HepG2 (cell line): ENCODE results near the gene IGFBP6. TPM values are rescaled to one million over a fixed set of nuclear protein-coding genes. Genes with fewer than 3 reads are reported as not detected.

Experiments used
- ADNP ChIP-seq: sonication (generic); formaldehyde crosslinking; IDR thresholded peaks from 2 replicates; pipeline ENCODE4 v1.4.0; 2020; ENCODE audit warnings: missing genetic modification reagents
- DPF2 ChIP-seq: sonication (generic); formaldehyde crosslinking; IDR thresholded peaks from 2 replicates; pipeline ENCODE4 v1.4.0; 2020; ENCODE audit warnings: mild to moderate bottlenecking, low read depth, missing genetic modification reagents, borderline replicate concordance
- EP300 ChIP-seq, 3 experiments: sonication (generic) in 1 of 3; formaldehyde crosslinking in 1 of 3; IDR thresholded peaks; 2 replicates each; pipeline versions ENCODE4 v1.5.1 to v1.6.1; 2011 to 2020; ENCODE audit warnings: low read depth in 2 of 3, low read length in 2 of 3, borderline replicate concordance in 1 of 3, improper control_type of control experiment in 1 of 3, mild to moderate bottlenecking in 1 of 3, missing genetic modification reagents in 1 of 3, moderate library complexity in 1 of 3
- JARID2 ChIP-seq: sonication (generic); formaldehyde crosslinking; IDR thresholded peaks from 2 replicates; pipeline ENCODE4 v1.8.1; 2023; ENCODE audit warnings: missing genetic modification reagents, inconsistent platforms; ENCODE audit not compliant: insufficient replicate concordance
- NAIF1 ChIP-seq: sonication (generic); formaldehyde crosslinking; IDR thresholded peaks from 2 replicates; pipeline ENCODE4 v1.5.0; 2020; ENCODE audit warnings: mild to moderate bottlenecking, missing genetic modification reagents, borderline replicate concordance
- SMC3 ChIP-seq: IDR thresholded peaks from 2 replicates; pipeline ENCODE4 v1.6.1; 2011; ENCODE audit warnings: low read length, improper control_type of control experiment
- TBX3 ChIP-seq: fragments of 450-650 bp; IDR thresholded peaks from 2 replicates; pipeline ENCODE4 v1.6.1; 2017; ENCODE audit warnings: antibody characterized with exemption, mild to moderate bottlenecking, inconsistent platforms, borderline replicate concordance
- TOPORS ChIP-seq: sonication (generic); formaldehyde crosslinking; IDR thresholded peaks from 2 replicates; pipeline ENCODE4 v1.8.0; 2023; ENCODE audit warnings: mild to moderate bottlenecking, missing genetic modification reagents
- ZBTB7B ChIP-seq: sonication (generic); formaldehyde crosslinking; IDR thresholded peaks from 2 replicates; pipeline ENCODE4 v1.4.0; 2020; ENCODE audit warnings: missing genetic modification reagents
- ZNF101 ChIP-seq: sonication (generic); formaldehyde crosslinking; IDR thresholded peaks from 2 replicates; pipeline ENCODE4 v1.4.0; 2020; ENCODE audit warnings: mild to moderate bottlenecking, low read depth, missing genetic modification reagents, borderline replicate concordance
- ZNF672 ChIP-seq: sonication (generic); formaldehyde crosslinking; IDR thresholded peaks from 2 replicates; pipeline ENCODE4 v1.8.1; 2022; ENCODE audit warnings: missing genetic modification reagents
- ZNF746 ChIP-seq: sonication (generic); formaldehyde crosslinking; IDR thresholded peaks from 2 replicates; pipeline ENCODE4 v1.8.0; 2022; ENCODE audit warnings: mild to moderate bottlenecking, missing genetic modification reagents
- ZNF788 ChIP-seq: sonication (generic); formaldehyde crosslinking; IDR thresholded peaks from 2 replicates; pipeline ENCODE4 v1.5.0; 2020; ENCODE audit warnings: mild to moderate bottlenecking, missing genetic modification reagents, borderline replicate concordance
- ZSCAN21 ChIP-seq: sonication (generic); formaldehyde crosslinking; IDR thresholded peaks from 2 replicates; pipeline ENCODE4 v1.8.0; 2022; ENCODE audit warnings: mild to moderate bottlenecking, missing genetic modification reagents, moderate library complexity, borderline replicate concordance
- polyA plus RNA-seq, 8 experiments: library from polyadenylated mRNA; depleted of rRNA in 3 of 8; stranded (reverse) in 7 of 8; unstranded in 1 of 8; fragments of >200 nt; fragmentation: Illumina TruSeq in 4 of 8; extraction: Trizol in 4 of 8; gene quantifications; 2 replicates each; pipeline versions ENCODE4 v1.2.1 to v1.2.3, GENCODE V29; 2011 to 2016; ENCODE audit warnings: low read depth in 4 of 8, missing spikeins in 1 of 8, mixed read lengths in 1 of 8; ENCODE audit not compliant: insufficient read depth in 1 of 8
- total RNA-seq, 5 experiments: library from RNA; depleted of rRNA; stranded (reverse); fragments of >200 nt; fragmentation: Illumina TruSeq; extraction: Trizol; gene quantifications; 2 replicates each; pipeline ENCODE4 v1.2.3, GENCODE V29; 2016; ENCODE audit warnings: low read depth in 1 of 5
- TF ChIP-seq, protein P1 (sequence below): sonication (generic); formaldehyde crosslinking; conservative IDR thresholded peaks from 2 replicates; pipeline ENCODE4 v1.4.0; 2020; ENCODE audit warnings: mild to moderate bottlenecking, missing genetic modification reagents, moderate library complexity
- TF ChIP-seq, protein P2 (sequence below): sonication (generic); formaldehyde crosslinking; IDR thresholded peaks from 2 replicates; pipeline ENCODE4 v1.4.0; 2020; ENCODE audit warnings: missing genetic modification reagents
- TF ChIP-seq, protein P3 (sequence below): IDR thresholded peaks from 2 replicates; pipeline ENCODE4 v1.6.1; 2016; ENCODE audit warnings: control low read depth
- TF ChIP-seq, protein P4 (sequence below): sonication (generic); formaldehyde crosslinking; IDR thresholded peaks from 2 replicates; pipeline ENCODE4 v1.5.1; 2020; ENCODE audit warnings: missing genetic modification reagents, mild to moderate bottlenecking, borderline replicate concordance
- TF ChIP-seq, protein P5 (sequence below): sonication (generic); formaldehyde crosslinking; IDR thresholded peaks from 2 replicates; pipeline ENCODE4 v1.4.0; 2020; ENCODE audit warnings: low read depth, mild to moderate bottlenecking, missing genetic modification reagents

Gene IGFBP6
- total and polyA plus RNA-seq, 2 of the 13 experiments (the other 11 are each of a cell fraction or from before 2014, with no cell fraction given), result 3.9 to 25.2 TPM

DNA sequence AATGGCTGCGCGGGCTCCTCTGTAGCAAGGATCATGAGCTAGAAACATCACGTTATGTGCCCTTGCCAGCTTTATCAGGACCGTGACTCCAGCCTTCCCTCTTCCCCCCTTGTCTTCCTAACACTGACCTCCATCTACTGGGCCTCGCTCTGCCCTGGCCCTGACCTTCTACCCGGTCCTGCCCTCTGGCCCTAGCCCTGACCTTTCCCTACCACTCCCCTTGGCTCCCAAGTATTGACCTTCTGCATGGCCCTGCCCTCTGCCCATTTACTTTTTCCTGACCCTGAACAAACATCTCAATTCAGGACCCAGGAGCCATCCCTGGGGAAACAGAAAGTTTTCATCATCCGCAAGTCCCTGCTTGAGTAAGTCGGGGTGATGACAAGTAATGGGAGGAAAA lies 7.8 kb downstream of the IGFBP6 start (continued):
- TF ChIP-seq, protein P1, sequence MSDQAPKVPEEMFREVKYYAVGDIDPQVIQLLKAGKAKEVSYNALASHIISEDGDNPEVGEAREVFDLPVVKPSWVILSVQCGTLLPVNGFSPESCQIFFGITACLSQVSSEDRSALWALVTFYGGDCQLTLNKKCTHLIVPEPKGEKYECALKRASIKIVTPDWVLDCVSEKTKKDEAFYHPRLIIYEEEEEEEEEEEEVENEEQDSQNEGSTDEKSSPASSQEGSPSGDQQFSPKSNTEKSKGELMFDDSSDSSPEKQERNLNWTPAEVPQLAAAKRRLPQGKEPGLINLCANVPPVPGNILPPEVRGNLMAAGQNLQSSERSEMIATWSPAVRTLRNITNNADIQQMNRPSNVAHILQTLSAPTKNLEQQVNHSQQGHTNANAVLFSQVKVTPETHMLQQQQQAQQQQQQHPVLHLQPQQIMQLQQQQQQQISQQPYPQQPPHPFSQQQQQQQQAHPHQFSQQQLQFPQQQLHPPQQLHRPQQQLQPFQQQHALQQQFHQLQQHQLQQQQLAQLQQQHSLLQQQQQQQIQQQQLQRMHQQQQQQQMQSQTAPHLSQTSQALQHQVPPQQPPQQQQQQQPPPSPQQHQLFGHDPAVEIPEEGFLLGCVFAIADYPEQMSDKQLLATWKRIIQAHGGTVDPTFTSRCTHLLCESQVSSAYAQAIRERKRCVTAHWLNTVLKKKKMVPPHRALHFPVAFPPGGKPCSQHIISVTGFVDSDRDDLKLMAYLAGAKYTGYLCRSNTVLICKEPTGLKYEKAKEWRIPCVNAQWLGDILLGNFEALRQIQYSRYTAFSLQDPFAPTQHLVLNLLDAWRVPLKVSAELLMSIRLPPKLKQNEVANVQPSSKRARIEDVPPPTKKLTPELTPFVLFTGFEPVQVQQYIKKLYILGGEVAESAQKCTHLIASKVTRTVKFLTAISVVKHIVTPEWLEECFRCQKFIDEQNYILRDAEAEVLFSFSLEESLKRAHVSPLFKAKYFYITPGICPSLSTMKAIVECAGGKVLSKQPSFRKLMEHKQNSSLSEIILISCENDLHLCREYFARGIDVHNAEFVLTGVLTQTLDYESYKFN (CRISPR knock-in tag), result peak; percentile 66
- peak; percentile 37; the same call in 1 of the 2 replicates for TF ChIP-seq ZNF788 (CRISPR knock-in tag)
- TF ChIP-seq NAIF1 (CRISPR knock-in tag), result no peak
- no peak for TF ChIP-seq ZNF672
- TF ChIP-seq JARID2 (CRISPR knock-in tag), result no peak
- 0 out of 2 replicates have a peak, but pooled peaks have one; percentile 57 for TF ChIP-seq ZNF746 (CRISPR knock-in tag)
- no peak for TF ChIP-seq SMC3
- TF ChIP-seq ZNF101 (CRISPR knock-in tag), result no peak
- no peak for TF ChIP-seq TBX3
- TF ChIP-seq, protein P2, sequence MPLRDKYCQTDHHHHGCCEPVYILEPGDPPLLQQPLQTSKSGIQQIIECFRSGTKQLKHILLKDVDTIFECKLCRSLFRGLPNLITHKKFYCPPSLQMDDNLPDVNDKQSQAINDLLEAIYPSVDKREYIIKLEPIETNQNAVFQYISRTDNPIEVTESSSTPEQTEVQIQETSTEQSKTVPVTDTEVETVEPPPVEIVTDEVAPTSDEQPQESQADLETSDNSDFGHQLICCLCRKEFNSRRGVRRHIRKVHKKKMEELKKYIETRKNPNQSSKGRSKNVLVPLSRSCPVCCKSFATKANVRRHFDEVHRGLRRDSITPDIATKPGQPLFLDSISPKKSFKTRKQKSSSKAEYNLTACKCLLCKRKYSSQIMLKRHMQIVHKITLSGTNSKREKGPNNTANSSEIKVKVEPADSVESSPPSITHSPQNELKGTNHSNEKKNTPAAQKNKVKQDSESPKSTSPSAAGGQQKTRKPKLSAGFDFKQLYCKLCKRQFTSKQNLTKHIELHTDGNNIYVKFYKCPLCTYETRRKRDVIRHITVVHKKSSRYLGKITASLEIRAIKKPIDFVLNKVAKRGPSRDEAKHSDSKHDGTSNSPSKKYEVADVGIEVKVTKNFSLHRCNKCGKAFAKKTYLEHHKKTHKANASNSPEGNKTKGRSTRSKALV, result no peak
- TF ChIP-seq, protein P3, sequence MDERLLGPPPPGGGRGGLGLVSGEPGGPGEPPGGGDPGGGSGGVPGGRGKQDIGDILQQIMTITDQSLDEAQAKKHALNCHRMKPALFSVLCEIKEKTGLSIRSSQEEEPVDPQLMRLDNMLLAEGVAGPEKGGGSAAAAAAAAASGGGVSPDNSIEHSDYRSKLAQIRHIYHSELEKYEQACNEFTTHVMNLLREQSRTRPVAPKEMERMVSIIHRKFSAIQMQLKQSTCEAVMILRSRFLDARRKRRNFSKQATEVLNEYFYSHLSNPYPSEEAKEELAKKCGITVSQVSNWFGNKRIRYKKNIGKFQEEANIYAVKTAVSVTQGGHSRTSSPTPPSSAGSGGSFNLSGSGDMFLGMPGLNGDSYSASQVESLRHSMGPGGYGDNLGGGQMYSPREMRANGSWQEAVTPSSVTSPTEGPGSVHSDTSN, result no peak
- TF ChIP-seq TOPORS, result no peak
- TF ChIP-seq, protein P4, sequence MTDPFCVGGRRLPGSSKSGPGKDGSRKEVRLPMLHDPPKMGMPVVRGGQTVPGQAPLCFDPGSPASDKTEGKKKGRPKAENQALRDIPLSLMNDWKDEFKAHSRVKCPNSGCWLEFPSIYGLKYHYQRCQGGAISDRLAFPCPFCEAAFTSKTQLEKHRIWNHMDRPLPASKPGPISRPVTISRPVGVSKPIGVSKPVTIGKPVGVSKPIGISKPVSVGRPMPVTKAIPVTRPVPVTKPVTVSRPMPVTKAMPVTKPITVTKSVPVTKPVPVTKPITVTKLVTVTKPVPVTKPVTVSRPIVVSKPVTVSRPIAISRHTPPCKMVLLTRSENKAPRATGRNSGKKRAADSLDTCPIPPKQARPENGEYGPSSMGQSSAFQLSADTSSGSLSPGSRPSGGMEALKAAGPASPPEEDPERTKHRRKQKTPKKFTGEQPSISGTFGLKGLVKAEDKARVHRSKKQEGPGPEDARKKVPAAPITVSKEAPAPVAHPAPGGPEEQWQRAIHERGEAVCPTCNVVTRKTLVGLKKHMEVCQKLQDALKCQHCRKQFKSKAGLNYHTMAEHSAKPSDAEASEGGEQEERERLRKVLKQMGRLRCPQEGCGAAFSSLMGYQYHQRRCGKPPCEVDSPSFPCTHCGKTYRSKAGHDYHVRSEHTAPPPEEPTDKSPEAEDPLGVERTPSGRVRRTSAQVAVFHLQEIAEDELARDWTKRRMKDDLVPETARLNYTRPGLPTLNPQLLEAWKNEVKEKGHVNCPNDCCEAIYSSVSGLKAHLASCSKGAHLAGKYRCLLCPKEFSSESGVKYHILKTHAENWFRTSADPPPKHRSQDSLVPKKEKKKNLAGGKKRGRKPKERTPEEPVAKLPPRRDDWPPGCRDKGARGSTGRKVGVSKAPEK (CRISPR knock-in tag), result no peak
- TF ChIP-seq ZSCAN21 (CRISPR knock-in tag), result no peak
- peak in 1 of 2 experiments; percentile 67; a peak in 1 of 4 replicates for TF ChIP-seq EP300 (IDR thresholded peaks at IDR 0.05; ENCODE audit: low read depth in 2 of 2, low read length in 2 of 2)
- TF ChIP-seq EP300 (CRISPR knock-in tag; IDR thresholded peaks at IDR 0.05; ENCODE audit: borderline replicate concordance), result no peak
- TF ChIP-seq ADNP, result no peak
- 0 out of 2 replicates have a peak, but pooled peaks have one; percentile 18 for TF ChIP-seq ZBTB7B (CRISPR knock-in tag)
- TF ChIP-seq, protein P5, sequence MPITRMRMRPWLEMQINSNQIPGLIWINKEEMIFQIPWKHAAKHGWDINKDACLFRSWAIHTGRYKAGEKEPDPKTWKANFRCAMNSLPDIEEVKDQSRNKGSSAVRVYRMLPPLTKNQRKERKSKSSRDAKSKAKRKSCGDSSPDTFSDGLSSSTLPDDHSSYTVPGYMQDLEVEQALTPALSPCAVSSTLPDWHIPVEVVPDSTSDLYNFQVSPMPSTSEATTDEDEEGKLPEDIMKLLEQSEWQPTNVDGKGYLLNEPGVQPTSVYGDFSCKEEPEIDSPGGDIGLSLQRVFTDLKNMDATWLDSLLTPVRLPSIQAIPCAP (CRISPR knock-in tag), result no peak
- TF ChIP-seq DPF2 (CRISPR knock-in tag), result 0 out of 2 replicates have a peak, but pooled peaks have one; percentile 31
